ENCODE data around the gene SSC5D.

- TF ChIP-seq POLR2A (IDR thresholded peaks at IDR 0.05) (no peak), CTCF (IDR thresholded peaks at IDR 0.05) (no peak)
Measured at GRCh38 chr19:55460670-55461258, 27.5 kb upstream of the SSC5D start.
